ENCODE data around the gene DENND1B.
A peak's percentile ranks its signal among the peaks of the same experiment; 100 is the strongest.
"Not testable (repeated sequence)": the region's sequence is repeated elsewhere in the genome, so short reads cannot be mapped to it uniquely, and the experiment has no call there.

Gene DENND1B

GRCh38 chr1:197743578-197743977 lies 31.7 kb downstream of the DENND1B start:
- DNase-seq (ENCODE audit: low spot score) = no peak

GRCh38 chr1:197740992-197741391 lies 34.3 kb downstream of the DENND1B start:
- no peak for DNase-seq (ENCODE audit: low spot score)

- DNase-seq (ENCODE audit: low spot score) = no peak
Measured at GRCh38 chr1:197738927-197739326, 36.4 kb downstream of the DENND1B start.

- no peak for DNase-seq (ENCODE audit: low spot score)
Measured at GRCh38 chr1:197737916-197738315, 37.4 kb downstream of the DENND1B start.

GRCh38 chr1:197736685-197737084 lies 38.6 kb downstream of the DENND1B start:
- DNase-seq (ENCODE audit: low spot score) = peak; percentile 7

GRCh38 chr1:197735461-197735860 lies 39.8 kb downstream of the DENND1B start:
- DNase-seq (ENCODE audit: low spot score) = no peak

GRCh38 chr1:197733324-197733723 lies 42.0 kb downstream of the DENND1B start:
- DNase-seq (ENCODE audit: low spot score) = no peak

GRCh38 chr1:197732187-197732586 lies 43.1 kb downstream of the DENND1B start:
- DNase-seq (ENCODE audit: low spot score) = no peak

- DNase-seq (ENCODE audit: low spot score) = no peak
Measured at GRCh38 chr1:197731449-197731848, 43.8 kb downstream of the DENND1B start.

GRCh38 chr1:197725976-197726375 lies 49.3 kb downstream of the DENND1B start:
- DNase-seq (ENCODE audit: low spot score) = no peak

- DNase-seq (ENCODE audit: low spot score) = no peak
Measured at GRCh38 chr1:197725044-197725443, 50.2 kb downstream of the DENND1B start.

GRCh38 chr1:197715806-197716205 lies 59.5 kb downstream of the DENND1B start:
- DNase-seq (ENCODE audit: low spot score) = no peak

- DNase-seq (ENCODE audit: low spot score) = no peak
Measured at GRCh38 chr1:197706601-197707000, 68.7 kb downstream of the DENND1B start.

GRCh38 chr1:197705941-197706340 lies 69.3 kb downstream of the DENND1B start:
- no peak for DNase-seq (ENCODE audit: low spot score)

- DNase-seq (ENCODE audit: low spot score) = not testable (repeated sequence)
Measured at GRCh38 chr1:197700688-197701087, 74.6 kb downstream of the DENND1B start.

- DNase-seq (ENCODE audit: low spot score) = no peak
Measured at GRCh38 chr1:197696372-197696771, 78.9 kb downstream of the DENND1B start.

- DNase-seq (ENCODE audit: low spot score) = no peak
Measured at GRCh38 chr1:197695961-197696360, 79.3 kb downstream of the DENND1B start.

GRCh38 chr1:197692965-197693364 lies 82.3 kb downstream of the DENND1B start:
- DNase-seq (ENCODE audit: low spot score) = no peak

GRCh38 chr1:197691816-197692215 lies 83.5 kb downstream of the DENND1B start:
- no peak for DNase-seq (ENCODE audit: low spot score)

GRCh38 chr1:197690074-197690473 lies 85.2 kb downstream of the DENND1B start:
- no peak for DNase-seq (ENCODE audit: low spot score)

GRCh38 chr1:197688233-197688632 lies 87.0 kb downstream of the DENND1B start:
- DNase-seq (ENCODE audit: low spot score) = no peak

- DNase-seq (ENCODE audit: low spot score) = no peak
Measured at GRCh38 chr1:197686702-197687355, 88.5 kb downstream of the DENND1B start.

- no peak for DNase-seq (ENCODE audit: low spot score)
Measured at GRCh38 chr1:197686231-197686630, 89.0 kb downstream of the DENND1B start.

GRCh38 chr1:197685785-197686184 lies 89.5 kb downstream of the DENND1B start:
- DNase-seq (ENCODE audit: low spot score) = no peak
